ENCODE measurements around the gene DRD5.
A peak's percentile ranks its signal among the peaks of the same experiment; 100 is the strongest.

Gene DRD5

GRCh38 chr4:9745782-9746181, 35.7 kb upstream of the DRD5 start:
- Histone ChIP-seq H3K4me3 (replicated peaks; ENCODE audit: insufficient read depth, low read length) (no peak overlapping the region), H3K27ac (replicated peaks) (no peak overlapping the region), H3K27me3 (ENCODE audit: insufficient read depth, poor library complexity, severe bottlenecking) (no peaks in the 10 kb centered on the region)
- DNase-seq (ENCODE audit: low read depth in 1 of 2, low spot score in 1 of 2): no peak
- TF ChIP-seq REST (IDR thresholded peaks at IDR 0.05; ENCODE audit: insufficient replicate concordance, low read depth) (no peak), GABPA (IDR thresholded peaks at IDR 0.05; ENCODE audit: low read depth) (no peak), CTCF (IDR thresholded peaks at IDR 0.05; ENCODE audit: insufficient read depth, low read length) (no peak), POLR2AphosphoS5 (IDR thresholded peaks at IDR 0.05; ENCODE audit: low read depth) (no peak), SPI1 (IDR thresholded peaks at IDR 0.05; ENCODE audit: borderline replicate concordance, low read depth) (no peak)

- Histone ChIP-seq H3K27me3 (ENCODE audit: insufficient read depth, poor library complexity, severe bottlenecking) (no peaks in the 10 kb centered on the region), H3K27ac (replicated peaks) (no peak overlapping the region), H3K4me3 (replicated peaks; ENCODE audit: insufficient read depth, low read length) (no peak overlapping the region)
- TF ChIP-seq GABPA (IDR thresholded peaks at IDR 0.05; ENCODE audit: low read depth): no peak
- TF ChIP-seq REST (IDR thresholded peaks at IDR 0.05; ENCODE audit: insufficient replicate concordance, low read depth): no peak
- TF ChIP-seq POLR2AphosphoS5 (IDR thresholded peaks at IDR 0.05; ENCODE audit: low read depth): no peak
- no peak for TF ChIP-seq CTCF (IDR thresholded peaks at IDR 0.05; ENCODE audit: insufficient read depth, low read length)
- no peak for TF ChIP-seq SPI1 (IDR thresholded peaks at IDR 0.05; ENCODE audit: borderline replicate concordance, low read depth)
- no peak for DNase-seq (ENCODE audit: low read depth in 1 of 2, low spot score in 1 of 2)
Measured at GRCh38 chr4:9758641-9759317, 22.7 kb upstream of the DRD5 start.

GRCh38 chr4:9762823-9763475, 18.5 kb upstream of the DRD5 start:
- H3K27ac ChIP-seq (replicated peaks): no peak overlapping the region
- H3K4me3 ChIP-seq (replicated peaks; ENCODE audit: insufficient read depth, low read length): no peak overlapping the region
- DNase-seq (ENCODE audit: low read depth in 1 of 2, low spot score in 1 of 2): peak; percentile 40 to 69
- no peaks in the 10 kb centered on the region for H3K27me3 ChIP-seq (ENCODE audit: insufficient read depth, poor library complexity, severe bottlenecking)
- TF ChIP-seq CTCF (IDR thresholded peaks at IDR 0.05; ENCODE audit: insufficient read depth, low read length) (peak; percentile 60), POLR2AphosphoS5 (IDR thresholded peaks at IDR 0.05; ENCODE audit: low read depth) (no peak), GABPA (IDR thresholded peaks at IDR 0.05; ENCODE audit: low read depth) (no peak), SPI1 (IDR thresholded peaks at IDR 0.05; ENCODE audit: borderline replicate concordance, low read depth) (no peak), REST (IDR thresholded peaks at IDR 0.05; ENCODE audit: insufficient replicate concordance, low read depth) (no peak)
